Activated CD4-positive, alpha-beta memory T cell treated with anti-CD3 and anti-CD28 coated beads, Interleukin-2, amount 10 ng/mL, durations not matched to agents 7 days and 5 days (primary cell): ENCODE results near the gene USP3. TPM values are rescaled to one million over a fixed set of nuclear protein-coding genes. Genes with fewer than 3 reads are reported as not detected.
A peak's percentile ranks its signal among the peaks of the same experiment; 100 is the strongest.
"Not testable (repeated sequence)": the region's sequence is repeated elsewhere in the genome, so short reads cannot be mapped to it uniquely, and the experiment has no call there.

ENCODE experiments used
- CTCF ChIA-PET: fragments of 350-600 bp; sonication (Branson Sonifier 250); formaldehyde crosslinking; loops from one replicate; lab custom pipeline; 2021; ENCODE audit warnings: antibody characterized with exemption, inconsistent platforms; lab: Charles Lee
- POLR2A ChIA-PET: fragments of 350-600 bp; sonication (Branson Sonifier 250); formaldehyde crosslinking; loops from one replicate; lab custom pipeline; 2021; ENCODE audit warnings: antibody characterized with exemption; lab: Charles Lee
- DNase-seq: peaks from one replicate; pipeline ENCODE4 v3.0.0-alpha.2; 2020
- H3K27ac Mint-ChIP-seq: one replicate; pipeline ENCODE4 v1.8.0; 2021; ENCODE audit warnings: mild to moderate bottlenecking, mixed read lengths
- H3K27me3 Mint-ChIP-seq: one replicate; pipeline ENCODE4 v1.8.0; 2021; ENCODE audit warnings: mixed read lengths
- H3K36me3 Mint-ChIP-seq: one replicate; pipeline ENCODE4 v1.8.0; 2021; ENCODE audit warnings: low read depth, mixed read lengths
- H3K4me1 Mint-ChIP-seq: one replicate; pipeline ENCODE4 v1.8.0; 2021; ENCODE audit warnings: mixed read lengths
- H3K4me3 Mint-ChIP-seq: one replicate; pipeline ENCODE4 v1.8.0; 2021; ENCODE audit warnings: mild to moderate bottlenecking, mixed read lengths
- H3K9me3 Mint-ChIP-seq: one replicate; pipeline ENCODE4 v1.8.0; 2021; ENCODE audit warnings: mixed read lengths
- total RNA-seq, 2 experiments: library from RNA; stranded (reverse); gene quantifications; one replicate each; pipeline ENCODE4 v1.2.3, GENCODE V29; 2021

USP3 gene
- total RNA-seq, 2 experiments from 2014 or later = 67.9 to 68.7 TPM

DNA sequence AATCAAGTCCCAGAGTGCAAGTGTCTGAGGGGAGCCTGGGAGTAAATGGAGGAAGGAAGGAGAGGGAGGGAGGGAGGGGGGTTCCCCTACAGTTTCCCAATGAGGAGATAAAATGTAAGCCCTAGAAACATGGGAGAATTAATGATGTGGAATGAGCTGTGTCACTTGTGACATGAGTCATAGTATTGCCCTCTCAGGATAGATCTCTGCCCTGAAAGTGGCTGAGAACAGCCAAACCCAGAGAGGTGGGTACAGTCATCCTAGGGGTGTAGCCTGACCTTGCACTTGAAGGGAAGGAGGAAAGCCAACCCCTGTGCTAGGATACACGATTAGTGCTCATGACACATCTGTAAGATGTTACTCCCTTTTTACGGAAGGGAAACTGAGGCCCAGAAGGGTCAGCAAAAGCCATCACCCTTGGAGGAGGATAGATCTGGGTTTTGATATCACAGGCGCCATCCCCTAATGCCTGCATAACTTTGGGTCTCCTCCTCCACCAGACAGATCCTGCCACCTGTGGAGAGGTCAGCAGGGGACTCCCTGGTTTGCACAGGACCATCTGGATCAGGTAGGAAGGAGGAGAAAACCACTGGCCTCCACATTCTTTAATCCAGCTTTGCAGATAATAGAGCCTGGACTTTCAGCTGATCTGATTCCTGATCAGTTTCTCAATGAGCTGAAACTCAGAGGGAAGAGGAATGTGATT lies 23.1 kb upstream of the USP3 start:
- Mint-ChIP-seq H3K4me3 (no peak overlapping the region), H3K27me3 (no peaks in the 10 kb centered on the region), H3K36me3 (no peaks in the 10 kb centered on the region), H3K27ac (no peak overlapping the region), H3K9me3 (no peaks in the 10 kb centered on the region), H3K4me1 (peaks cover 67% of the 10 kb centered on the region)
- CTCF ChIA-PET = interaction anchor here (4.2 to 5.2 kb wide), 2 partner anchors 16 to 24 kb away, joined by 36 to 40 read pairs; partner anchors contain the start of gene USP3
- POLR2A ChIA-PET = interaction anchor here (1.6 to 12.3 kb wide), 2 partner anchors 17 to 23 kb away, joined by 5 to 175 read pairs; partner anchors contain the start of gene USP3
- no peak for DNase-seq

DNA sequence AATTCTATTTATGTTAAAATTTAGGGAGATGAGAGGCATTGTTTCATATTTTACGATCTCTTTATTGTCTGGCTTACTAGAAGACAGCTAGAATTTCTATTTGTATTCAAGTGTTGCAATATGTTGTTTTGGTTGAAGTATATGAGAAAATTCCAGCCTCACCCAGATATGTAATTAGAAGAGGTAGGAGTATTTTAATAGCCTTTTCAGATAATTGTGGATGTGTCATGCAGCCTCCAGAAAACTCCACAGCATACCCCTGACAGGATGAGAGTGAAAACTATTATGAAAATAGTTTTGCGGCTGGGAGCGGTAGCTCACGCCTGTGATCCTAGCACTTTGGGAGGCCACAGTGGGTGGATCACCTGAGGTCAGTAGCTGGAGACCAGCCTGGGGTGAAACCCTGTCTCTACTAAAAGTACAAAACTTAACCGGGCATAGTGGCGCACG lies 21.5 kb upstream of the USP3 start:
- Mint-ChIP-seq H3K4me1 (peaks cover 77% of the 10 kb centered on the region), H3K27ac (peak overlapping the region; percentile 47), H3K27me3 (no peaks in the 10 kb centered on the region), H3K36me3 (no peaks in the 10 kb centered on the region), H3K9me3 (no peaks in the 10 kb centered on the region), H3K4me3 (no peak overlapping the region)
- CTCF ChIA-PET = interaction anchor here (1.2 to 5.2 kb wide), 8 partner anchors 14 to 127 kb away, joined by 3 to 40 read pairs (median 6); partner anchors contain the start of gene USP3
- POLR2A ChIA-PET = interaction anchor here (0.6 to 12.3 kb wide), 6 partner anchors 13 to 1218 kb away, joined by 3 to 175 read pairs (median 14); partner anchors contain the start of gene USP3
- no peak for DNase-seq

DNA sequence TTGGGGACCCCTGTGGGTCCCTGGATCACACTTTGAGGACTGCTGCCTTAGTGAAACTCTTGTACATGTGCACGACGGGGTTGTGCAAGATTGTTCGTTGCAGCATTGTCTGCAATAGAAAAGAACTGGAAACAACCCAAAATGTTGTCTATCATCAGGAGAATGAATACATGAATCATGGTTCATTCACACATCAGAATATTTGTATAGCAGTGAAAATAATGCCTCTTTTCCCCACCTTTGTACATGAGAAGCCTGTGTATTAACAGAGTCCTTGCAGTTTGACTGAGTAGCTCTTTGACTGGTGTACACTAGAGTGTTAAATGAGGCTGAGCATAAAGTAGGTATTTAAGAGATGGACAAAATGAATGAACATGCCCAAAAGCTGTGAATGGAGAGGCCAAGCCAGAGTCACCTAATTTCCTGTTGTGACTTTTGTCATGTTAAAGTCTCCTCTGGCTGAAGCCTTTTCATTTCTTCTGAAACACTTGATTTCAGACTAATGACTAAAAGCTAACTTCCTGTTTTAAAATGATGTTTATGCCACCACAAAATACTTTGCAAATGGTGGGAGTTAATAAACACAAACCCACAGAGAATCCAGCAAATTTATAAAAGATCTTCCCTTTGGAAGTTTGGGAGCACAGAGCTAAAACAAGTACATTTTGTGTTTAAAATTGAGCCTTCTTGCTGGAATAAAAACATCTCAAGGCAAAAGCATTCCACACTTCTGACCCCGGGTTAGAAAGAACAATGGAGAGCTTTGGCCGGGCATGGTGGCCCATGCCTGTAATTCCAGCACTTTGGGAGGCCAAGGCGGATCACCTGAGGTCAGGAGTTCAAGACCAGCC lies 20.6 kb upstream of the USP3 start:
- Mint-ChIP-seq H3K27me3 (no peaks in the 10 kb centered on the region), H3K36me3 (no peaks in the 10 kb centered on the region), H3K27ac (peak overlapping the region; percentile 82), H3K4me3 (peak overlapping the region; percentile 5), H3K4me1 (peaks cover 75% of the 10 kb centered on the region), H3K9me3 (no peaks in the 10 kb centered on the region)
- ChIA-PET CTCF (interaction anchor here (0.8 to 5.2 kb wide), 11 partner anchors 13 to 127 kb away, joined by 3 to 40 read pairs (median 6); partner anchors contain the start of gene USP3), POLR2A (interaction anchor here (0.5 to 12.3 kb wide), 10 partner anchors 10 to 1217 kb away, joined by 3 to 175 read pairs (median 8); partner anchors contain the start of gene USP3)
- DNase-seq = no peak

DNA sequence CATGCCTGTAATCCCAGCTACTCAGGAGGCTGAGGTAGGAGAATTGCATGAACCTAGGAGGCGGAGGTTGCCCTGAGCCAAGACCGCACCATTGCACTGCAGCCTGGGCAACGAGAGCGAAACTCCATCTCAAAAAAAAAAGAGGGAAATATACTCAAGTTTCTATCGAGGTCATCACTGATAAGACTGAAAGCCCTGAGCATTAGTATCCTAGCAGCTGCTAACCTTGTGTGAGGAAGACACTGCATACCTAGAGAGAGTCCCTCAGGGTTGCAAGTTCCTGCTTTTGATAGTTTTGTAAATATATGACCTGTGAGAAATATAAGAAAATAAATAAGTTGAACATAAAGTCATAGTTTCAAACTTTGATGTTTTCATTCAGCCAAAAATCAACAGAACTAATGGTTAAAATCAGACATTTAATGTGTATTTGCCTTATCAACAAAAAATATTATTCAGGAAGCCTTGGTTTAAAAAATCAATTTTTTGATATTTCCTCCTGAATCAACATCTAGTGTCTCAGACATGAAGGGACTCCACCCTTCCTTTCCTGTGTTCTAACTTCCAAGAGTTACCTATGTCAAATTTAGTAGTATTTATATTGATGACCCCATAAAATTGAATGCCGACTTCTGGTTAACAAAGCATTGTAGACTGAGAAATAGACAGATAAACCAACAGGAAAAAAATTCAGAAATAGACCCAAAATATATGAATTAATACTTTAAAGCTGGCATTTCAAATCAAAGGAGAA lies 19.8 kb upstream of the USP3 start:
- no peak for DNase-seq
- Mint-ChIP-seq H3K27ac (peak overlapping the region; percentile 82), H3K9me3 (no peaks in the 10 kb centered on the region), H3K4me3 (no peak overlapping the region), H3K36me3 (no peaks in the 10 kb centered on the region), H3K4me1 (peaks cover 67% of the 10 kb centered on the region), H3K27me3 (no peaks in the 10 kb centered on the region)
- POLR2A ChIA-PET = interaction anchor here (0.5 to 12.3 kb wide), 10 partner anchors 9 to 116 kb away, joined by 3 to 175 read pairs (median 8); partner anchors contain the start of gene USP3
- CTCF ChIA-PET = interaction anchor here (0.8 to 5.2 kb wide), 11 partner anchors 12 to 126 kb away, joined by 3 to 40 read pairs (median 7); partner anchors contain the start of gene USP3

DNA sequence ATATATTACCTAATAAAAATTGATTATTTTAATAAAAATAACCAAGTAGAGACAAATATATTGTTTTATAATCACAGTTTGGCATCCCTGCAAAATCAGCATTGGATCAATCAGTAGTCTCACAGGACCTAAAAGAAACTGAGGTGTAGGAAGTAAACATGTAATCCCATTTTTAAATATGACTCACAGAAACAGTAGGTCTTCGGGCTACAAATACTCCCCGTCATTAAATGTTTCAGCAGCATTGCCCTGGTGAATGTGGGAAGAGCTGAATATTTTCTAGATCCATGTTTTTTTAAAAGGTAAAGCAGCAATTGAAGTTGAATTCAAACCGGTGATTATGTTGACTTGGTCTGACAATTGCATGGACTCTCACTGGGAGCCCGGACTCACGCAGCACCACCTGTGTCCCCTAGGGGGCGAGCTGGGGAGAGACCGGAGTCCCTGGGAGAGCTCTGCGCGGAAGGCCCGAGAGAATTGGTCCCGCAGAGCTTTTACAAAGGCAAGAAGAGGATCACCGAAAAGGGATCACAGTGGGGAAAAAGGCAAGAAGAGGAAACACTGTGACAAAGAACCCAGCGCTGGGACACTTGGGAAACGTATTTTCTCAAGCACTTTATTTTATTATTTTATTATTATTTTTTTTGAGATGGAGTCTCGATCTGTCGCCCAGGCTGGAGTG lies 17.2 kb upstream of the USP3 start:
- peak overlapping the region; percentile 12 for H3K4me3 Mint-ChIP-seq
- POLR2A ChIA-PET = interaction anchor here (0.6 to 5.1 kb wide), 6 partner anchors 10 to 211 kb away, joined by 3 to 81 read pairs (median 4); partner anchors contain the start of gene USP3
- H3K27me3 Mint-ChIP-seq = peaks cover 2% of the 10 kb centered on the region
- peaks cover 57% of the 10 kb centered on the region for H3K4me1 Mint-ChIP-seq
- H3K27ac Mint-ChIP-seq = peak overlapping the region; percentile 10
- CTCF ChIA-PET = interaction anchor here (0.6 to 3.2 kb wide), 23 partner anchors 9 to 607 kb away, joined by 3 to 56 read pairs (median 5); partner anchors contain the start of genes CIAO2A and USP3
- H3K36me3 Mint-ChIP-seq = no peaks in the 10 kb centered on the region
- peak; percentile 90 for DNase-seq
- no peaks in the 10 kb centered on the region for H3K9me3 Mint-ChIP-seq

DNA sequence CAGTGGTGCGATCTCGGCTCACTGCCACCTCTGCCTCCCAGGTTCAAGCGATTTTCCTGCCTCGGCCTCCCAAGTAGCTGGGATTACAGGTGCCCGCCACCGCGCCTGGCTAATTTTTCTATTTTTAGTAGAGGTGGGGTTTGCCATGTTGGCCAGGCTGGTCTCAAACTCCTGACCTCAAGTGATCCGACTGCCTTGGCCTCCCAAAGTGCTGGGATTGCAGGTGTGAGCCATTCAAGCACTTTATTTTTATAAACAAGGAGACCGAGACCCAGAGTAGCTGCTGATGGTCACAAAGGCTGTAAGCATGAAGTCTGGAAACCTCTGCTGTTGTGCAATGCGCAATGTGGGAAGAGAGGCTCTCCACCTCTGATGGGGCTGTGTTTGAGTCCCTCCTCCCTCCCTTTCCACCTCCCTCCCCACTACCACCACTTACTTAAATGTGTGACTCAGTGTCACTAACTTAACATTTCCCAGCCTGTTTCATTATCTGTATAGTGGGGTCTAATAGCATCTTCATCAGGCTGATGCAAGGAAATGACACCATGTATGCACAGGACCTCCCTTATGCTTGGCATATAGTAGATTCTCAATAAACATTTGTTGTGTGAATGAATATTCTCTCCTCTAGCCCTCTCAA lies 16.5 kb upstream of the USP3 start:
- DNase-seq = peak; percentile 10
- peaks cover 58% of the 10 kb centered on the region for H3K4me1 Mint-ChIP-seq
- H3K36me3 Mint-ChIP-seq, H3K9me3 Mint-ChIP-seq, H3K4me3 Mint-ChIP-seq, H3K27ac Mint-ChIP-seq, H3K27me3 Mint-ChIP-seq: not testable (repeated sequence)
- ChIA-PET POLR2A (interaction anchor here (0.8 to 5.1 kb wide), 5 partner anchors 9 to 113 kb away, joined by 3 to 81 read pairs (median 4); partner anchors contain the start of gene USP3), CTCF (interaction anchor here (0.6 to 3.2 kb wide), 23 partner anchors 9 to 606 kb away, joined by 3 to 56 read pairs (median 5); partner anchors contain the start of genes CIAO2A and USP3)

DNA sequence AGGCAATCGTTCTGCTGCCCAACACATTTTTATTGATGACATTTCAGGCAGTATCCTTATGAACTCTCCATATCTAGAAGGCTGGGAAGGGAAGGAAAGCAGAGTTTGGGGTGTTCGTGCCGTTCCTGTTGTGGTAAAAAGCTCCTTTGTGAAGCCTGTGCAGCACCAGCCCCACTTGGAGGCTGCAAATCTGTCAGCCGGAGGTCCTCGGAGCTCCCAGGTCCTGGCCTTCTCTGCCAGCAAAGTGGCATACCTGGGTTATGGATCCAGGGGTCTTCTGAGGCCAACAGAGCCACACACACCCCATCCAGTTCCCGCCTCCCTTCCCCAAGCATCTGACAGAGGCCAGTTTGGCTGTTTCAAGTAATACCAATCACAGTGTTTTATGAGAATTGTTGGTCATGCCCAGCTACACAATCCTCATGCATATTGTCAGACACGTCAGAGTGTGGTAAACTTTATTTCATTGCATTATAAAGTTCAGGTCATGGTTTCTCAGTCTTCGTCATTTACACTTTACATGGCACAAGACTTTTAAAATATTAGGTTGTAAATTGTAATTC lies 15.9 kb upstream of the USP3 start:
- H3K9me3 Mint-ChIP-seq = no peaks in the 10 kb centered on the region
- no peaks in the 10 kb centered on the region for H3K36me3 Mint-ChIP-seq
- H3K27ac Mint-ChIP-seq = no peak overlapping the region
- peaks cover 59% of the 10 kb centered on the region for H3K4me1 Mint-ChIP-seq
- H3K27me3 Mint-ChIP-seq = peaks cover 2% of the 10 kb centered on the region
- no peak overlapping the region for H3K4me3 Mint-ChIP-seq
- ChIA-PET CTCF (interaction anchor here (0.7 to 3.2 kb wide), 7 partner anchors 9 to 31 kb away, joined by 3 to 46 read pairs (median 11); partner anchors contain the start of gene USP3), POLR2A (interaction anchor here (0.8 to 5.1 kb wide), 3 partner anchors 9 to 21 kb away, joined by 3 to 81 read pairs (median 31); partner anchors contain the start of gene USP3)
- DNase-seq = peak; percentile 5

DNA sequence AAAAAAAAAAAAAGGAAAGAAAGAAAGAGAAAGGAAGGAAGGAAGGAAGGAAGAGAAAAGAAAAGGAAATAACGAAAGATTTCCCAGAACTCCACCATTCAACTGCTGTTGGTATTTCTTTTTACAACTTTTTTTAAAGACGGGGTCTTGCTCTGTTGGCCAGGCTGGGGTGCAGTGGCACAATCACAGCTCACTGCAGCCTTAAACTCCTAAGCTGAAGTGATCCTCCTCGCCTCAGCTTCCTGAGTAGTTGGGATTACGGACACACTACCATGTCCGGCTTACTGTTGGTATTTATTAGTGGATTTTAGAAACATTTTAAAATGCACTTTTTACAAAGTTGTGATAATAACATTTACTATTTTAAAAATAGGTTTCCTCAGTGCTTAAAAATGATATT lies 15.0 kb upstream of the USP3 start:
- Mint-ChIP-seq H3K27me3 (peaks cover 2% of the 10 kb centered on the region), H3K4me1 (peaks cover 58% of the 10 kb centered on the region), H3K27ac (no peak overlapping the region), H3K36me3 (no peaks in the 10 kb centered on the region), H3K4me3 (no peak overlapping the region), H3K9me3 (no peaks in the 10 kb centered on the region)
- DNase-seq = no peak
- ChIA-PET POLR2A (interaction anchor here (5.1 kb wide), 1 partner anchor 15 kb away, joined by 81 read pairs; the partner anchor contains the start of gene USP3), CTCF (interaction anchor here (2.0 to 3.2 kb wide), 2 partner anchors 16 to 21 kb away, joined by 6 to 26 read pairs; no protein-coding TSS in a partner anchor)

DNA sequence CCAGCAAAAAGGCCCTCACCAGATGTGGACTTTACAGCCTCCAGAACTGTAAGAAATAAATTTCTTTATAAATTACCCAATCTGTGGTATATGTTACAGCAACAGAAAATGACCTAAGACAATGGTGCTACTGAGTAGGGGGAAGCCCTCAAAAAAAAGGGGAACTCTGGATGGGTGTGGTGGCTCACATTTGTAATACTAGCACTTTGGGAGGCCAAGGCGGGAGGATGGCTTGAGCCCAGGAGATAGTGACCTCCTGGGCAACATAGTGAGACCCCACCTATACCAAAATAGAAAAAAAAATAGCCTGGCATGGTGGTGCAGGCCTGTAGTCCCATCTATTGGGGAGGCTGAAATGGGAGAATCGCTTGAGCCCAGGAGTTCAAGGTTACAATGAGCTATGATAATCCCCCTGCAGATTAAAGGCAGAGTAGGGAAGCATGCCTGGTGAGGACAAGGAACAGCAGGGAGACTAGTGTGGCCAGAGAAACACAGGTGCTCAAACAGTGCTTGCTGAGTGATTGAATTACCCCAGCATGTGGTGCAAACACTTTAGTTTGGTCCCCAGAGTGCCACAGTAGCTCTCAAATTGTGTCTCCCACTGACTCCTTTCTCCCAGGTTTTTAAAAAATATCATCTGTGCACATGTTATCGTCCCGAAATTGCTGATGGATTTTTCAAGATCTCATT lies 13.9 kb upstream of the USP3 start:
- Mint-ChIP-seq H3K9me3 (no peaks in the 10 kb centered on the region), H3K4me3 (no peak overlapping the region), H3K36me3 (no peaks in the 10 kb centered on the region), H3K27me3 (peaks cover 2% of the 10 kb centered on the region), H3K27ac (no peak overlapping the region), H3K4me1 (peaks cover 57% of the 10 kb centered on the region)
- CTCF ChIA-PET = interaction anchor here (0.7 to 2.0 kb wide), 3 partner anchors 15 to 21 kb away, joined by 3 to 6 read pairs (median 5); no protein-coding TSS in a partner anchor
- POLR2A ChIA-PET = interaction anchor here (5.1 kb wide), 1 partner anchor 14 kb away, joined by 81 read pairs; the partner anchor contains the start of gene USP3
- DNase-seq = no peak
